Endodermal cell (in vitro differentiated cells): ENCODE measurements around the gene DCAF4. TPM values are rescaled to one million over a fixed set of nuclear protein-coding genes. Genes with fewer than 3 reads are reported as not detected.
"Not testable (repeated sequence)": the region's sequence is repeated elsewhere in the genome, so short reads cannot be mapped to it uniquely, and the experiment has no call there.

Source experiments
- DNase-seq: peaks from one replicate; pipeline ENCODE4 v3.0.0-alpha.2; 2017
- H3K27ac ChIP-seq: 2 replicates; pipeline ENCODE4 v1.5.1; 2013; ENCODE audit warnings: mild to moderate bottlenecking, low read depth, low read length, moderate library complexity
- H3K27me3 ChIP-seq: 2 replicates; pipeline ENCODE4 v1.6.1; 2013; ENCODE audit warnings: mild to moderate bottlenecking, low read length, moderate library complexity; ENCODE audit not compliant: insufficient read depth, control insufficient read depth, poor library complexity, severe bottlenecking
- H3K36me3 ChIP-seq: 2 replicates; pipeline ENCODE4 v1.7.0; 2013; ENCODE audit warnings: mild to moderate bottlenecking, low read length, moderate library complexity; ENCODE audit not compliant: control insufficient read depth, insufficient read depth
- H3K4me1 ChIP-seq: one replicate; pipeline ENCODE4 v1.7.0; 2013; ENCODE audit warnings: low read length; ENCODE audit not compliant: control insufficient read depth, insufficient read depth
- H3K4me3 ChIP-seq: 2 replicates; pipeline ENCODE4 v1.5.1; 2013; ENCODE audit warnings: mild to moderate bottlenecking, low read length, moderate library complexity
- H3K9ac ChIP-seq: 2 replicates; pipeline ENCODE4 v1.6.1; 2013; ENCODE audit warnings: mild to moderate bottlenecking, low read length, moderate library complexity; ENCODE audit not compliant: poor library complexity, severe bottlenecking; ENCODE audit errors: extremely low read depth
- H3K9me3 ChIP-seq: 2 replicates; pipeline ENCODE4 v1.6.1; 2013; ENCODE audit warnings: mild to moderate bottlenecking, low read length, moderate library complexity; ENCODE audit not compliant: control insufficient read depth
- H3K27ac Mint-ChIP-seq: 2 replicates; pipeline ENCODE4 v1.8.0; 2020; ENCODE audit warnings: mixed read lengths
- H3K27me3 Mint-ChIP-seq: 2 replicates; pipeline ENCODE4 v1.8.0; 2021; ENCODE audit warnings: mild to moderate bottlenecking, mixed read lengths; ENCODE audit not compliant: insufficient read depth
- H3K36me3 Mint-ChIP-seq: 2 replicates; pipeline ENCODE4 v1.8.0; 2020; ENCODE audit warnings: low read depth, mixed read lengths
- H3K4me1 Mint-ChIP-seq: 2 replicates; pipeline ENCODE4 v1.8.0; 2020; ENCODE audit warnings: mixed read lengths
- H3K4me3 Mint-ChIP-seq: 2 replicates; pipeline ENCODE4 v1.8.0; 2020; ENCODE audit warnings: mild to moderate bottlenecking, moderate library complexity, mixed read lengths
- H3K9me3 Mint-ChIP-seq: 2 replicates; pipeline ENCODE4 v1.8.0; 2020; ENCODE audit warnings: mild to moderate bottlenecking, mixed read lengths
- CTCF ChIP-seq: fragments of 200-600 bp; sonication (generic); conservative IDR thresholded peaks from 2 replicates; pipeline ENCODE4 v1.5.0; 2021; ENCODE audit warnings: antibody characterized with exemption, mild to moderate bottlenecking
- WGBS, 2 experiments: methylation state at CpG; one replicate each; pipeline versions ENCODE4 v1.1.5 to v1.1.7; 2013; ENCODE audit warnings: missing lambda C conversion rate in 2 of 2, mixed read lengths in 1 of 2; ENCODE audit not compliant: insufficient coverage in 1 of 2, insufficient read length in 1 of 2; 5-methylcytosine and 5-hydroxymethylcytosine counted together
- total RNA-seq, 2 donors: library from RNA; stranded (reverse); fragmentation: NEBNext Ultra II Directional in 1 of 2; extraction: Animal tissue kit (Norgen Biotek cat#: 25700) in 1 of 2; gene quantifications; 2 replicates in 1 of 2; 3 replicates in 1 of 2; pipeline ENCODE4 v1.2.1, GENCODE V29; 2021

Gene DCAF4
- total RNA-seq, 2 donors from 2014 or later: 16.4 to 17.7 TPM

GRCh38 chr14:72952171-72952570 lies 25.9 kb downstream of the DCAF4 start:
- Histone ChIP-seq H3K9me3 (no peaks in the 10 kb centered on the region), H3K27me3 (no peaks in the 10 kb centered on the region), H3K9ac (no peak overlapping the region), H3K27ac (no peak overlapping the region), H3K36me3 (peaks cover 32% of the 10 kb centered on the region), H3K4me1 (no peaks in the 10 kb centered on the region), H3K4me3 (no peak overlapping the region)
- no peaks in the 10 kb centered on the region for H3K27me3 Mint-ChIP-seq
- H3K36me3 Mint-ChIP-seq: peaks cover 45% of the 10 kb centered on the region
- no peak for TF ChIP-seq CTCF
- no peaks in the 10 kb centered on the region for H3K4me1 Mint-ChIP-seq
- DNase-seq: no peak
- WGBS, 2 experiments: 91 to 95% methylated on average over 3 of the region's 3 CpGs
- no peak overlapping the region for H3K27ac Mint-ChIP-seq
- H3K9me3 Mint-ChIP-seq: no peaks in the 10 kb centered on the region
- H3K4me3 Mint-ChIP-seq: no peak overlapping the region

- H3K9me3 Mint-ChIP-seq, H3K27ac Mint-ChIP-seq, H3K4me1 Mint-ChIP-seq: not testable (repeated sequence)
Measured at GRCh38 chr14:72956741-72957140, 30.5 kb downstream of the DCAF4 start.

GRCh38 chr14:72957213-72957612 lies 30.9 kb downstream of the DCAF4 start:
- Mint-ChIP-seq H3K27ac (no peak overlapping the region), H3K36me3 (peaks cover 61% of the 10 kb centered on the region), H3K4me1 (no peaks in the 10 kb centered on the region), H3K27me3 (no peaks in the 10 kb centered on the region), H3K9me3 (no peaks in the 10 kb centered on the region), H3K4me3 (no peak overlapping the region)
- H3K9me3 ChIP-seq: no peaks in the 10 kb centered on the region
- no peaks in the 10 kb centered on the region for H3K4me1 ChIP-seq
- peaks cover 41% of the 10 kb centered on the region for H3K36me3 ChIP-seq
- WGBS, 2 experiments: 92 to 96% methylated on average over 3 of the region's 3 CpGs
- H3K9ac ChIP-seq: no peak overlapping the region
- no peak for TF ChIP-seq CTCF
- no peaks in the 10 kb centered on the region for H3K27me3 ChIP-seq
- H3K4me3 ChIP-seq: no peak overlapping the region
- no peak for DNase-seq
- no peak overlapping the region for H3K27ac ChIP-seq

More at GRCh38 chr14:72956741-72957140, 30.5 kb downstream of the DCAF4 start:
- H3K27me3 ChIP-seq, H3K9ac ChIP-seq, H3K4me1 ChIP-seq, DNase-seq, H3K27me3 Mint-ChIP-seq, H3K9me3 ChIP-seq, H3K4me3 Mint-ChIP-seq, H3K4me3 ChIP-seq, H3K27ac ChIP-seq: not testable (repeated sequence)
- H3K36me3 Mint-ChIP-seq: peaks cover 63% of the 10 kb centered on the region
- 95 to 96% methylated on average over 6 to 9 of the region's 9 CpGs for WGBS, 2 experiments
- peaks cover 46% of the 10 kb centered on the region for H3K36me3 ChIP-seq

GRCh38 chr14:72958548-72958947 lies 32.3 kb downstream of the DCAF4 start:
- no peaks in the 10 kb centered on the region for H3K4me1 ChIP-seq
- no peak overlapping the region for H3K27ac ChIP-seq
- no peaks in the 10 kb centered on the region for H3K27me3 ChIP-seq
- no peak overlapping the region for H3K4me3 Mint-ChIP-seq
- H3K27ac Mint-ChIP-seq: no peak overlapping the region
- no peaks in the 10 kb centered on the region for H3K9me3 ChIP-seq
- H3K9me3 Mint-ChIP-seq: no peaks in the 10 kb centered on the region
- peaks cover 59% of the 10 kb centered on the region for H3K36me3 Mint-ChIP-seq
- no peaks in the 10 kb centered on the region for H3K27me3 Mint-ChIP-seq
- WGBS, 2 experiments: 92 to 95% methylated on average over 15 of the region's 15 CpGs
- no peak overlapping the region for H3K9ac ChIP-seq
- peaks cover 39% of the 10 kb centered on the region for H3K36me3 ChIP-seq
- no peaks in the 10 kb centered on the region for H3K4me1 Mint-ChIP-seq
- DNase-seq: no peak
- no peak for TF ChIP-seq CTCF
- H3K4me3 ChIP-seq: no peak overlapping the region

GRCh38 chr14:72961016-72961415 lies 34.8 kb downstream of the DCAF4 start:
- H3K36me3 ChIP-seq: peaks cover 26% of the 10 kb centered on the region
- not testable (repeated sequence) for H3K27ac ChIP-seq, DNase-seq, H3K27me3 ChIP-seq, H3K4me3 Mint-ChIP-seq, H3K4me3 ChIP-seq, H3K9me3 ChIP-seq, H3K4me1 ChIP-seq, H3K9me3 Mint-ChIP-seq, H3K27ac Mint-ChIP-seq, H3K27me3 Mint-ChIP-seq, H3K9ac ChIP-seq, H3K4me1 Mint-ChIP-seq
- peaks cover 43% of the 10 kb centered on the region for H3K36me3 Mint-ChIP-seq
- WGBS, 2 experiments: 94% methylated on average over 4 of the region's 4 CpGs; no CpG with 5 or more reads in 1 of the 2 experiments
